Cardiac muscle cell (in vitro differentiated cells and primary cell): ENCODE results near the gene ADGRD1. TPM values are rescaled to one million over a fixed set of nuclear protein-coding genes. Genes with fewer than 3 reads are reported as not detected.
A peak's percentile ranks its signal among the peaks of the same experiment; 100 is the strongest.

Source experiments
- DNase-seq, 2 donors: peaks; one replicate each; pipeline versions ENCODE4 v3.0.0 to v3.0.0-alpha.2; 2010 to 2017; ENCODE audit warnings: low read depth in 1 of 2, low spot score in 1 of 2
- H3K27ac ChIP-seq: fragments of 200-600 bp; sonication (generic); 2 replicates; pipeline ENCODE4 v1.5.1; 2016
- H3K27me3 ChIP-seq: fragments of 200-600 bp; sonication (generic); 2 replicates; pipeline ENCODE4 v1.6.0; 2016; ENCODE audit warnings: control low read depth
- H3K36me3 ChIP-seq: fragments of 200-600 bp; sonication (generic); 2 replicates; pipeline ENCODE4 v1.5.1; 2016; ENCODE audit warnings: control low read depth
- H3K4me1 ChIP-seq: fragments of 200-600 bp; sonication (generic); 2 replicates; pipeline ENCODE4 v1.8.1; 2017; ENCODE audit warnings: low read depth, mild to moderate bottlenecking, mixed run types
- H3K4me3 ChIP-seq: fragments of 200-600 bp; sonication (generic); 2 replicates; pipeline ENCODE4 v1.5.1; 2016; ENCODE audit warnings: mild to moderate bottlenecking
- H3K9me3 ChIP-seq: fragments of 200-600 bp; sonication (generic); 2 replicates; pipeline ENCODE4 v1.5.1; 2017; ENCODE audit warnings: low read depth, mild to moderate bottlenecking, control low read depth
- CTCF ChIP-seq: IDR thresholded peaks from 2 replicates; pipeline ENCODE4 v1.5.1; 2012; ENCODE audit warnings: low read depth, mild to moderate bottlenecking, low read length
- polyA plus RNA-seq: library from polyadenylated mRNA; unstranded; fragments of >200 nt; fragmentation: Nextera tagmentation; extraction: Ambion mirVana; gene quantifications from 2 replicates; pipeline ENCODE4 v1.2.1, GENCODE V29; 2016
- total RNA-seq: library from RNA; depleted of rRNA; stranded (reverse); fragments of >200 nt; gene quantifications from 2 replicates; pipeline ENCODE4 v1.2.3, GENCODE V29; 2016

Gene ADGRD1
- total and polyA plus RNA-seq, 2 experiments from 2014 or later: 66.6 to 74.0 TPM

DNA sequence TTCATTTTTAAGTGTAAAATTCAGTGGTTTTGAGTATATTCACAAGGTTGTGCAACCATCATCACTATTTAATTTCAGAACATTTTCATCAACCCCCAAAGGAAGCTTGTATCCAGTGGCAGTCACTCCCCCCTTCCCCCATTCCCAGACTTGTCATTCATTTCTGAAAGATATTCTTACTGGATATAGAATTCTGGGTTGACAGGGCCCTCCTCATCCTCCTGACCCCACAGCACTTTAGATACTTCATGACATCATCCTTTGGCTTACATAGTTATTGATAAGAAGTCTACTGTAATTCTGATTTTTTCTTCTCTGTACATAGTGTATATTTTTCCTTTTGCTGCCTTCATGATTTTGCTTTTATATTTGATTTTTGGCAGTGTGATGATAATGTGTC, 8.8 kb upstream of the ADGRD1 start:
- no peaks in the 10 kb centered on the region for H3K9me3 ChIP-seq
- no peaks in the 10 kb centered on the region for H3K36me3 ChIP-seq
- no peak overlapping the region for H3K4me3 ChIP-seq
- no peaks in the 10 kb centered on the region for H3K27me3 ChIP-seq
- no peak for TF ChIP-seq CTCF
- H3K27ac ChIP-seq: no peak overlapping the region
- no peaks in the 10 kb centered on the region for H3K4me1 ChIP-seq
- DNase-seq: no peak

GRCh38 chr12:130945786-130946492, 7.8 kb upstream of the ADGRD1 start:
- no peaks in the 10 kb centered on the region for H3K27me3 ChIP-seq
- no peak for TF ChIP-seq CTCF
- no peak overlapping the region for H3K27ac ChIP-seq
- peak in 1 of 2 donors; percentile 83 for DNase-seq
- H3K36me3 ChIP-seq: no peaks in the 10 kb centered on the region
- no peaks in the 10 kb centered on the region for H3K4me1 ChIP-seq
- H3K4me3 ChIP-seq: no peak overlapping the region
- H3K9me3 ChIP-seq: no peaks in the 10 kb centered on the region

DNA sequence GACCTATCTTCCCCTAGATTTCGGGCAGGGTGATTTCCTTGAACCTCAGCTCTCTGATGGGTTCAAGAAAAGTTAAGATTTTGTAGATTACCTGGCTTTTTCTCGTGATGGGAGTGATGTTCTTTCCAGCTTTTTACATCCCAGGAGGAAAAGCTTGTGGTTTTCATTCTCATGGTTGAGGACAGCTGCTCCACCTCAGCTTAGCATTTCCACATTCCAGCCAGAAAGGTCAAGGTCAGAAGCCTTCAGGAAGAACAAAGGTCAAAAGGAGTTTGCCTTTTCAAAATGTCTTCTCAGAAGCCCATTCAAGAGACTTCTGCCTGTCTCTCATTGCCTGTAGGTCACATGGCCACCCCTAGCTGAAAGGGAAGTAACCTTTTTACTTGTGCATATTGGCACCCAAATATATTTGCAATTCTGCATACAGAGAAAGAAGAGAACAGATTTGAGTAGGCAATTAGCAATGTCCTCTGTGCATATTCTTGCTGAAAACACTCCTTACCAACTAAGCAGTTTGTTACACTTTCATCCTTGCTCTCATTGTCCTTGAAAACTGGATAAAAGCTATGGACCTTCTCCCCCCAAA, 6.6 kb upstream of the ADGRD1 start:
- no peak for DNase-seq
- no peak overlapping the region for H3K27ac ChIP-seq
- no peaks in the 10 kb centered on the region for H3K9me3 ChIP-seq
- TF ChIP-seq CTCF: no peak
- H3K4me1 ChIP-seq: peaks cover 10% of the 10 kb centered on the region
- no peaks in the 10 kb centered on the region for H3K36me3 ChIP-seq
- no peak overlapping the region for H3K4me3 ChIP-seq
- H3K27me3 ChIP-seq: no peaks in the 10 kb centered on the region

GRCh38 chr12:130948136-130948535, 5.6 kb upstream of the ADGRD1 start:
- DNase-seq: no peak
- Histone ChIP-seq H3K9me3 (no peaks in the 10 kb centered on the region), H3K27me3 (no peaks in the 10 kb centered on the region), H3K4me1 (peaks cover 20% of the 10 kb centered on the region), H3K4me3 (no peak overlapping the region), H3K36me3 (no peaks in the 10 kb centered on the region), H3K27ac (no peak overlapping the region)
- no peak for TF ChIP-seq CTCF

DNA sequence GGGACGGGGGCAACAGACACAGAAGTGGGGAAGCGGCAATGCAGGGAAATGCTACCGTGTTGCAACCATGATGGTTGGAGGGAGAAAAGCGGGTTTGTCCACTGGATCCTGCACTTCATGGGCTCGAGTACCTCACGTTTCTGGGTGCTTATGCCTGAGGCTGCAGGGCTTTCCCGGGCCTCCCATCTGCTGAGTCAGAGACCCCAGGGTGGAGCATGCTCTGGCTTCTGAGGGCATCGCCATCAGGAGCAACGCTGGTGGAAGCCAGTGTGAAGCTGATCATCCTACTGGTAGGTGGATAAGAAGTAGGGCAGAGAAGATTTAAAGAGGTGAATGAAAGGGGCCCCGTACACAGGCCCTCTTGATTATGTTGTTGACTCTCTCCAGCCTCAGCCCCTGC, 5.0 kb upstream of the ADGRD1 start:
- Histone ChIP-seq H3K4me1 (peaks cover 25% of the 10 kb centered on the region), H3K27ac (no peak overlapping the region), H3K9me3 (no peaks in the 10 kb centered on the region), H3K27me3 (no peaks in the 10 kb centered on the region), H3K4me3 (no peak overlapping the region), H3K36me3 (no peaks in the 10 kb centered on the region)
- no peak for DNase-seq
- no peak for TF ChIP-seq CTCF
